Retinal pigment epithelial cell (primary cell): ENCODE measurements around the gene SNTN.

ENCODE experiments used
- DNase-seq: peaks from one replicate; pipeline ENCODE4 v3.0.0-alpha.2; 2010; ENCODE audit warnings: low read depth
- H3K4me3 ChIP-seq: 2 replicates; pipeline ENCODE4 v1.5.1; 2011; ENCODE audit warnings: mild to moderate bottlenecking, low read length, control low read depth, moderate library complexity
- TF ChIP-seq, protein P1 (sequence below): conservative IDR thresholded peaks from 2 replicates; pipeline ENCODE4 v1.5.1; 2011; ENCODE audit warnings: low read depth, low read length, control low read depth, inconsistent platforms

SNTN gene

DNA sequence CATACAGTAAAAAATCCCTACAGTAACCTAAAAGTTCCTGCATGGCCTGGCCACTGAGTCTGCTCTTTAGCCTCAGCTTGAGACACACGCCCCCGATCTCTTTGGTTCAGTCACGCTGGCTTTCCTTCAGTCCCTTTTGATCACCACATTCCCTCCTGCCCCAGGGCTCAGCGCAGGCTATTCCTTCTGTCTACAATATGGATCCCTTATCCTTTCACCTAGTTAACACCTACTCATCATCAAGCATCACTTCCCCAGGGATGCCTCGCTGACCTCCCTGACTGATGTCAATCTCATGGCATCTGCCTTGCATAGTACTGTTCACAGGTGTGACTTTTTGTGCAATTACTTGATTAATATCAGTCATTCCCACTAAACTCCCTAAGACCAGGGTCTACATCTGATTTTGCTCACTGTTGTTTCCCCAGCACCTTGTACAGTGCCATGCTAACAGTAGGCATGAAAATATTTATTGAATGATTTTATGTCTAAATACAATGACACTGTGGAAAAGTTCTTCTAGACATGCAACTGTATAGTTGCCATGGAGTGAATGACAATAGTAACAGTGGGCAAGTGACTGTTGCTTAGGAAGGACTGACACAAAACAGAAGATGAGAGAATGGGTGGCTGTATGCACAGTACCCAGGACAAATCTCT is at the start of gene SNTN:
SNTN (plus strand) TSS at position 610 of the 660 bp plus-strand sequence; CDS start at position 623, 13 bp downstream.
- no peak for DNase-seq
- no peak within 1 kb of the TSS for H3K4me3 ChIP-seq
- TF ChIP-seq, protein P1, sequence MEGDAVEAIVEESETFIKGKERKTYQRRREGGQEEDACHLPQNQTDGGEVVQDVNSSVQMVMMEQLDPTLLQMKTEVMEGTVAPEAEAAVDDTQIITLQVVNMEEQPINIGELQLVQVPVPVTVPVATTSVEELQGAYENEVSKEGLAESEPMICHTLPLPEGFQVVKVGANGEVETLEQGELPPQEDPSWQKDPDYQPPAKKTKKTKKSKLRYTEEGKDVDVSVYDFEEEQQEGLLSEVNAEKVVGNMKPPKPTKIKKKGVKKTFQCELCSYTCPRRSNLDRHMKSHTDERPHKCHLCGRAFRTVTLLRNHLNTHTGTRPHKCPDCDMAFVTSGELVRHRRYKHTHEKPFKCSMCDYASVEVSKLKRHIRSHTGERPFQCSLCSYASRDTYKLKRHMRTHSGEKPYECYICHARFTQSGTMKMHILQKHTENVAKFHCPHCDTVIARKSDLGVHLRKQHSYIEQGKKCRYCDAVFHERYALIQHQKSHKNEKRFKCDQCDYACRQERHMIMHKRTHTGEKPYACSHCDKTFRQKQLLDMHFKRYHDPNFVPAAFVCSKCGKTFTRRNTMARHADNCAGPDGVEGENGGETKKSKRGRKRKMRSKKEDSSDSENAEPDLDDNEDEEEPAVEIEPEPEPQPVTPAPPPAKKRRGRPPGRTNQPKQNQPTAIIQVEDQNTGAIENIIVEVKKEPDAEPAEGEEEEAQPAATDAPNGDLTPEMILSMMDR = no peak

DNA sequence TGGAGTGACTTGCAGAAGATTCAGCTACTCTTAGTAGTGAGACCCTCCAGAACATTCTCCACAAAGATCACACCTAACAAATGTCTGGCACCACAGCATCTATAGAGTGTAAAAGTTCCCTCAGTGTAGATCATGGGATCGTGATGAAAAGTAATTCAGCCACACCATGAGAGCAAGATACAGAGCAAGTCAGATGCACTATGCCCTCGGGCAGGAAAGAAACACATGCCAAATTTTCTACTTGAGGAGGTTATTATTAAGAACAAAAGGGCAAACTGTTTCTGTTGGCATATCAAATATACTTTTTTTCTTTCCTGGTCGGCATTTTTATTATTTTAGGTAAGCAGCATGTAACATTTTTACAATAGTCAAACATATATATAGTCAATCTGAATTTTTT is 44.8 kb upstream of the SNTN start:
- TF ChIP-seq, protein P1 = no peak
- H3K4me3 ChIP-seq = no peak overlapping the region
- no peak for DNase-seq

DNA sequence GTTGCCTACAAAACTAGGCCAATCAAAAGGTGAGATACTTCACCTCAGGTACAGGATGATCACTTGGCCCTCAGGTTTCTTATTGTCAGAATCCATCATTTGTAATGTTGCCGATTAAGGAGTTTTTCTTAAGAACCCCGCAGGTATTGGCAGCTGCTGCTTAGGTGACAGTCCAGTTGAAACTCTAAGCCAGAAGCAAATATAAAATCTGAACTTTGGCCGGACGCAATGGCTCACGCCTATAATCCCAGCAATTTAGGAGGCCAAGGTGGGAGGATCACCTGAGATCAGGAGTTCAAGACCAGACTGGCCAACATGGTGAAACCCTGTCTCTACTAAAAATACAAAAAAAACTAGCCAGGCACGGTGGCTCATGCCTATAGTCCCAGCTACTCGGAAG is 43.1 kb upstream of the SNTN start:
- TF ChIP-seq, protein P1 = no peak
- no peak overlapping the region for H3K4me3 ChIP-seq
- no peak for DNase-seq

DNA sequence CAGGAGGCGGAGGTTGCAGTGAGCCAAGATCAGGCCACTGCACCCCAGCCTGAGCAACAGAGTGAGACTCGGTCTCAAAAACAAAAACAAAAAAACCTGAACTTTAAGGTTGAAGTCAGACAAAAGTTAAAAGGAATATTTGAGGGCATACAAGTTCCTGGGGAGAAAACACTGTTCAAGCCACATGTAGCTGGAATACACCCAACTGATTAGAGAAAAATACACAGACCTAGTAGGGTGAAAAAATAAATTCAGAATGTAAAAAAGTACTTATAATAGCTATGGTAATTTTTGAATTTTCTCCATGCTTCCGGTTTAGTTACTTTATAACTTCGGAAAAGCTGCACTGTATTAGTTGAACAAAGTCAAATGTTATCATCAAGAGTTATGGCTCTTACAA is 42.6 kb upstream of the SNTN start:
- no peak overlapping the region for H3K4me3 ChIP-seq
- TF ChIP-seq, protein P1 = no peak
- DNase-seq = no peak

DNA sequence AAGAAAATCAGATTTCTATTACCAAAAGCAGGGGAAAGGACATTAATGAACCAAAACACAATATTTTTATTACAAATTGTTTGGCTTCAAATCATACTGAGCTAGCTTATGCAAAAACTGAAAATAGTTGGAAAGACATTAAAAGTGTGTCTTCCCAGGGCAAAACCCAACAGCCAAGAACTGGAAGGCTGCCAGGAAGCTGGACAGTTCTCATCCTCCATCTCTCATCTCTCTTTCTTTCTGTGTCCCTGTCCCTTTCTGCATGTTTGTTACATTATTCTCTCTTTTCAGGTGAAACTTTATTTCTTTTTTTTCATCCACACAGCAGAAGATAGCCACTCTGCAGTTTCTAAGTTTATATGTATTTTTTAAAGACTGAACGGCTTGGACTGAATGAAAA is 41.1 kb upstream of the SNTN start:
- TF ChIP-seq, protein P1 = no peak
- DNase-seq = no peak
- H3K4me3 ChIP-seq = no peak overlapping the region

DNA sequence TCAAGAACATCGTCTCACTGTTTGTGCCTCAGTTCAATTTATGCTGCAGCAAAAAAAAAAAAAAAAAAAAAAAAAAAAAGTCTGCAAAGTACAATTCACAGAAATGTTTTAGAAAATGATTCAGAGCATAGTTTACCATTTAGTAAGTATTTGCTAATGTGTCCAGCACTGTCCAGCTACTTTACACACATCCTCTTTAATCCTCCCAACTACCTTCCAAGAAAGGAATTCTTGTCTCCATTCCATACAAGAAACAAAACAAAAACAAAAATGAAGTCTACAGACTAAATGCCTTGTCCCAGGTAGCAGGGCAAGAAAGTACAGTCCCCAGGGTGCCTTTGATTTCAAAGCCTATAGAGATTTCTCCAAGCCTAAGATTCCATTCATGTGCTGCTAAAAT is 38.9 kb upstream of the SNTN start:
- H3K4me3 ChIP-seq = no peak overlapping the region
- DNase-seq = no peak
- TF ChIP-seq, protein P1 = no peak

DNA sequence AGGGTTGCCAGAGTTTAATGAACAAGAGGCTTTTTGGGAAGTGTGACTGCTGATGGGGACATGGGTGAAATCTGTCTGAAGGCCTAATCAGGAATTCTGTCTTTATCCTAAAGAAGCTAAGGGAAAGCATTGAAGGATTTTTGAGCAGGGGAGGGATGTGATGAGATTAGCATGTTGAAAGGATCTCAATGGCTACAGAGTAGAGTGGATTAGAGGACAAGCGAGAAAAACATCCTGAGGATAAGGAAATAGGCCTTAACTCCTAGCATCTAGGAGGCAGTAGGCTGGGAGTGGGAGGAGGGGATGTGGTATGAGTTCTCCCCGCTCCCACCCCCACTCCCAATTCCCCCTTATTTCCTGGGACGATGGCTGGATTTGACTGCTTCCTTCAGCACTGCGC is 35.1 kb upstream of the SNTN start:
- H3K4me3 ChIP-seq = no peak overlapping the region
- DNase-seq = no peak
- TF ChIP-seq, protein P1 = no peak
